MM.1S (cell line): ENCODE results near the gene SRCIN1.

Experiments
- EZH2 ChIP-seq: fragments of 300-600 bp; sonication (generic); optimal IDR thresholded peaks from 2 replicates; pipeline ENCODE3; 2017; ENCODE audit warnings: low read depth, mild to moderate bottlenecking, antibody characterized with exemption, low read length, mixed read lengths
- EZH2phosphoT487 ChIP-seq: fragments of 300-600 bp; sonication (generic); IDR thresholded peaks from 2 replicates; pipeline ENCODE4 v1.6.1; 2018; ENCODE audit warnings: antibody characterized with exemption, low read length
- TF ChIP-seq, protein P1 (sequence below): fragments of 300-600 bp; sonication (generic); IDR thresholded peaks from 2 replicates; pipeline ENCODE4 v1.5.1; 2016; ENCODE audit warnings: antibody characterized with exemption, low read length, mixed read lengths

DNA sequence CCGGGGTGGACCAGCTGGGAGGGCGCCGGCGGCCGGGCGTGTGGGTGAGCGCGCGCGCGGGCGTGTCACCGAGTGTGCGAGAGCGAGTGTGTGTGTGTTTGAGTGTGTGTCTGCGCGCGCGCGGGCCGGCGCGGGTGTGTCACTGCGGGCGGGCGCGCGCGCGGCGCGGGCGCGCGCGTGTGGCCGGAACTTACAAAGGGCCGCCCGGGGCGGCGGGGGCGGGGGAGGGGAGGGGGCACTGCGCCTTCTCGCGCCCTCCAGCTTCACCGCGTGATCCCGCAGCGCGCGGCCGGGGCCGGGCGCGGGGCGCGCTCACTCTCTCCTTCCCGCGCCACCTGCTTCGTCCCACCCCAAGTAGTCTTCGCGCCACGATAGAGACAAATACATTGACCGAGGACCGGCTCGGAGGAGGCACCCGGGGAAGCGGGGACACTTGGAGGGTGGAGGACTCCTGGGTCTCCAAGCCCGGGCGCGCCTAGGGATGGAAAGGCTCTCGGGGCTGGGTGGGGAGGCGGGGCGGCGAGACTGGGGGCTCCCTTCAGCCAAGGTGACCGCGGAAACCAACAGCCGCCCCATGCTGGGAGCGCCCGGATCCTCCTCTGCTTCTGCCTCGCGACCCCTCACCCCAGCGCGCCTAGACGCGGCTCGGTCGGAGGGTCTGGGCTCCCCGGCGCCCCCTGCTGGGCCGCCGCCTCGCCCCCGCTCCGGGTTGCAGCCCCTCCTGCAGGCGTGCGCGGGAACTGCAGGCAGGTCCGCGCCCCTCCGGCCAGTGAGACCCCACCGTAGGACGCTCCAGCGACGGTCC is at the start of gene SRCIN1:
- TF ChIP-seq, protein P1, sequence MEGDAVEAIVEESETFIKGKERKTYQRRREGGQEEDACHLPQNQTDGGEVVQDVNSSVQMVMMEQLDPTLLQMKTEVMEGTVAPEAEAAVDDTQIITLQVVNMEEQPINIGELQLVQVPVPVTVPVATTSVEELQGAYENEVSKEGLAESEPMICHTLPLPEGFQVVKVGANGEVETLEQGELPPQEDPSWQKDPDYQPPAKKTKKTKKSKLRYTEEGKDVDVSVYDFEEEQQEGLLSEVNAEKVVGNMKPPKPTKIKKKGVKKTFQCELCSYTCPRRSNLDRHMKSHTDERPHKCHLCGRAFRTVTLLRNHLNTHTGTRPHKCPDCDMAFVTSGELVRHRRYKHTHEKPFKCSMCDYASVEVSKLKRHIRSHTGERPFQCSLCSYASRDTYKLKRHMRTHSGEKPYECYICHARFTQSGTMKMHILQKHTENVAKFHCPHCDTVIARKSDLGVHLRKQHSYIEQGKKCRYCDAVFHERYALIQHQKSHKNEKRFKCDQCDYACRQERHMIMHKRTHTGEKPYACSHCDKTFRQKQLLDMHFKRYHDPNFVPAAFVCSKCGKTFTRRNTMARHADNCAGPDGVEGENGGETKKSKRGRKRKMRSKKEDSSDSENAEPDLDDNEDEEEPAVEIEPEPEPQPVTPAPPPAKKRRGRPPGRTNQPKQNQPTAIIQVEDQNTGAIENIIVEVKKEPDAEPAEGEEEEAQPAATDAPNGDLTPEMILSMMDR = peak; percentile 100
- TF ChIP-seq EZH2 = no peak
- TF ChIP-seq EZH2phosphoT487 = no peak
